H9 (cell line): ENCODE measurements around the gene NPAS3. TPM values are rescaled to one million over a fixed set of nuclear protein-coding genes. Genes with fewer than 3 reads are reported as not detected.

Experiments used
- DNase-seq: peaks from one replicate; pipeline ENCODE4 v3.0.0-alpha.2; 2017
- H2AFZ ChIP-seq: one replicate; pipeline ENCODE4 v1.6.1; 2013; ENCODE audit warnings: mild to moderate bottlenecking, low read length, control low read depth, moderate library complexity
- H2AK5ac ChIP-seq: 2 replicates; pipeline ENCODE4 v1.6.1; 2013; ENCODE audit warnings: low read length, control low read depth, mixed read lengths; ENCODE audit not compliant: insufficient read length
- H2BK120ac ChIP-seq: one replicate; pipeline ENCODE4 v1.6.1; 2013; ENCODE audit warnings: low read depth, mild to moderate bottlenecking, low read length, control low read depth, inconsistent platforms; ENCODE audit not compliant: poor library complexity, severe bottlenecking
- H2BK12ac ChIP-seq: 2 replicates; pipeline ENCODE4 v1.6.1; 2013; ENCODE audit warnings: low read length, control low read depth, mixed read lengths, low read depth; ENCODE audit not compliant: insufficient read length
- H2BK15ac ChIP-seq: 2 replicates; pipeline ENCODE4 v1.6.1; 2013; ENCODE audit warnings: low read depth, low read length, control low read depth
- H2BK20ac ChIP-seq: one replicate; pipeline ENCODE4 v1.6.1; 2013; ENCODE audit warnings: low read depth, mild to moderate bottlenecking, low read length, control low read depth, inconsistent platforms; ENCODE audit not compliant: poor library complexity, severe bottlenecking
- H2BK5ac ChIP-seq: 2 replicates; pipeline ENCODE4 v1.6.1; 2013; ENCODE audit warnings: low read length, control low read depth, mixed read lengths; ENCODE audit not compliant: insufficient read length
- H3K14ac ChIP-seq: 2 replicates; pipeline ENCODE4 v1.6.1; 2013; ENCODE audit warnings: low read length, control low read depth; ENCODE audit not compliant: insufficient read depth
- H3K18ac ChIP-seq: 2 replicates; pipeline ENCODE4 v1.6.1; 2013; ENCODE audit warnings: low read depth, mild to moderate bottlenecking, mixed read lengths, low read length, control low read depth; ENCODE audit not compliant: insufficient read length
- H3K23ac ChIP-seq: 2 replicates; pipeline ENCODE4 v1.6.1; 2013; ENCODE audit warnings: low read length, control low read depth, mixed read lengths, low read depth; ENCODE audit not compliant: insufficient read length
- H3K23me2 ChIP-seq: 2 replicates; pipeline ENCODE4 v1.6.1; 2013; ENCODE audit warnings: low read depth, mild to moderate bottlenecking, mixed read lengths, low read length, control low read depth; ENCODE audit not compliant: insufficient read length, poor library complexity, severe bottlenecking
- H3K27ac ChIP-seq: 2 replicates; pipeline ENCODE4 v1.5.1; 2013; ENCODE audit warnings: low read length, control low read depth, mixed read lengths, low read depth; ENCODE audit not compliant: insufficient read length
- H3K27me3 ChIP-seq: 2 replicates; pipeline ENCODE4 v1.6.1; 2013; ENCODE audit warnings: low read length, control low read depth, inconsistent platforms; ENCODE audit not compliant: insufficient read depth
- H3K4ac ChIP-seq: 2 replicates; pipeline ENCODE4 v1.6.1; 2013; ENCODE audit warnings: low read depth, mild to moderate bottlenecking, control low read depth, inconsistent platforms, low read length, moderate library complexity
- H3K4me1 ChIP-seq: 2 replicates; pipeline ENCODE4 v1.6.1; 2013; ENCODE audit warnings: low read length, control low read depth, inconsistent platforms; ENCODE audit not compliant: insufficient read depth
- H3K4me2 ChIP-seq: 2 replicates; pipeline ENCODE4 v1.6.1; 2013; ENCODE audit warnings: low read length, control low read depth, mixed read lengths; ENCODE audit not compliant: insufficient read length, insufficient read depth
- H3K56ac ChIP-seq: 2 replicates; pipeline ENCODE4 v1.6.1; 2013; ENCODE audit warnings: low read depth, mild to moderate bottlenecking, mixed read lengths, low read length, control low read depth; ENCODE audit not compliant: insufficient read length
- H3K79me1 ChIP-seq: 2 replicates; pipeline ENCODE4 v1.6.1; 2013; ENCODE audit warnings: low read depth, mild to moderate bottlenecking, moderate library complexity, low read length, control low read depth, inconsistent platforms; ENCODE audit not compliant: insufficient read depth, poor library complexity, severe bottlenecking
- H3K79me2 ChIP-seq: 2 replicates; pipeline ENCODE4 v1.6.1; 2013; ENCODE audit warnings: low read length, control low read depth, inconsistent platforms; ENCODE audit not compliant: insufficient read depth
- H3K9ac ChIP-seq: 2 replicates; pipeline ENCODE4 v1.6.1; 2013; ENCODE audit warnings: low read length, control low read depth, mixed read lengths; ENCODE audit not compliant: insufficient read length; ENCODE audit errors: extremely low read depth
- H3K9me3 ChIP-seq: one replicate; pipeline ENCODE4 v1.6.1; 2013; ENCODE audit warnings: low read depth, low read length, inconsistent platforms; ENCODE audit not compliant: control insufficient read depth
- H3T11ph ChIP-seq: one replicate; pipeline ENCODE4 v1.6.1; 2013; ENCODE audit warnings: mild to moderate bottlenecking, low read length, control low read depth, inconsistent platforms
- H4K20me1 ChIP-seq: one replicate; pipeline ENCODE4 v1.6.1; 2013; ENCODE audit not compliant: control insufficient read depth, insufficient read length, insufficient read depth
- H4K5ac ChIP-seq: 2 replicates; pipeline ENCODE4 v1.6.1; 2013; ENCODE audit warnings: low read depth, mild to moderate bottlenecking, mixed read lengths, low read length, control low read depth; ENCODE audit not compliant: insufficient read length
- H4K8ac ChIP-seq: replicated peaks from 2 replicates; pipeline ENCODE4 v1.6.1; 2013; ENCODE audit warnings: low read length, control low read depth, mixed read lengths, low read depth; ENCODE audit not compliant: insufficient read length
- H4K91ac ChIP-seq: 2 replicates; pipeline ENCODE4 v1.6.1; 2013; ENCODE audit warnings: low read depth, mild to moderate bottlenecking, moderate library complexity, mixed read lengths, low read length, control low read depth; ENCODE audit not compliant: insufficient read length
- H3K27ac Mint-ChIP-seq, 3 experiments: 2 replicates in 2 of 3; 3 replicates in 1 of 3; pipeline ENCODE4 v1.8.0; 2020 to 2021; ENCODE audit warnings: mixed read lengths in 3 of 3, mild to moderate bottlenecking in 1 of 3, moderate library complexity in 1 of 3
- H3K27me3 Mint-ChIP-seq: 2 replicates; pipeline ENCODE4 v1.8.0; 2021; ENCODE audit warnings: low read depth, mild to moderate bottlenecking, moderate library complexity, mixed read lengths
- H3K36me3 Mint-ChIP-seq, 3 experiments: 2 replicates in 2 of 3; 3 replicates in 1 of 3; pipeline ENCODE4 v1.8.0; 2020 to 2021; ENCODE audit warnings: low read depth in 3 of 3, mixed read lengths in 3 of 3; ENCODE audit not compliant: insufficient read depth in 1 of 3
- H3K4me1 Mint-ChIP-seq, 2 experiments: 2 replicates each; pipeline ENCODE4 v1.8.0; 2020; ENCODE audit warnings: mixed read lengths in 2 of 2
- H3K4me3 Mint-ChIP-seq, 2 experiments: 2 replicates in 1 of 2; 3 replicates in 1 of 2; pipeline ENCODE4 v1.8.0; 2020 to 2021; ENCODE audit warnings: mild to moderate bottlenecking in 2 of 2, mixed read lengths in 2 of 2, moderate library complexity in 1 of 2
- H3K9me3 Mint-ChIP-seq, 2 experiments: 2 replicates in 1 of 2; 3 replicates in 1 of 2; pipeline ENCODE4 v1.8.0; 2020; ENCODE audit warnings: mild to moderate bottlenecking in 2 of 2, mixed read lengths in 2 of 2, moderate library complexity in 1 of 2
- total RNA-seq: library from RNA; stranded (reverse); gene quantifications from 2 replicates; pipeline ENCODE4 v1.2.1, GENCODE V29; 2021
- TF ChIP-seq, protein P1 (sequence below): fragments of 200-600 bp; sonication (generic); conservative IDR thresholded peaks from 3 replicates; pipeline ENCODE4 v1.8.0; 2021; ENCODE audit warnings: antibody characterized with exemption, mild to moderate bottlenecking

NPAS3 gene
- total RNA-seq, 1 experiment from 2014 or later: 0.17 TPM

DNA sequence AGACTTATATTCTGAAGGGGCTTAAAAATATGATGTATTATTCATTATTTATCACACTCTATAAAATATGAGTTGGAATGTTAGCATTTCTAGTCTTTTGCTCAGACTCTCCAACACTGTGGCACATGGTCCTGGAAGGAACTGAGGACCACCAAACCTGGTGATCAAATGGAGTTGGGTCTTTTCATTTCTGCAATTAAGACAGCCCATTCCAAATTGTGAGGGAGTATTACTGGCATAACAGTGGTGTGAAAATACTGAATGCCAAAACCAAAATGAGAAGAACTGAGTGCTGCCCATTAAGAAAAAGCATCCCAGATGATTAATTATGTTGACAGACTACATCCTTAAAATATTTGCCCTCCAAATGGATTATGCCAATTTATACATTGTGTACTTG is 90.8 kb downstream of the NPAS3 start:
- H3K4me1 ChIP-seq: no peaks in the 10 kb centered on the region
- H3K27me3 Mint-ChIP-seq: no peaks in the 10 kb centered on the region
- no peak overlapping the region for H2BK15ac ChIP-seq
- H3K27ac Mint-ChIP-seq: no peak overlapping the region
- no peaks in the 10 kb centered on the region; the same call in 1 of the 2 replicates for H3K79me2 ChIP-seq
- no peak overlapping the region for H2BK120ac ChIP-seq
- H3K23me2 ChIP-seq: no peaks in the 10 kb centered on the region
- H3T11ph ChIP-seq: no peak overlapping the region
- H2AFZ ChIP-seq: no peak overlapping the region
- H3K14ac ChIP-seq: no peak overlapping the region
- H3K18ac ChIP-seq: no peak overlapping the region
- no peaks in the 10 kb centered on the region for H3K79me1 ChIP-seq
- H4K5ac ChIP-seq: no peak overlapping the region
- H3K36me3 Mint-ChIP-seq: no peaks in the 10 kb centered on the region
- DNase-seq: no peak
- H3K9me3 Mint-ChIP-seq: no peaks in the 10 kb centered on the region; a peak in 2 of 5 replicates
- H3K4me1 Mint-ChIP-seq: peaks cover 4 to 9% of the 10 kb centered on the region in 2 experiments
- no peak overlapping the region for H3K23ac ChIP-seq
- no peak overlapping the region for H2AK5ac ChIP-seq
- no peak overlapping the region for H4K8ac ChIP-seq
- no peak overlapping the region for H3K27ac ChIP-seq
- no peak overlapping the region for H3K4me2 ChIP-seq
- H2BK5ac ChIP-seq: no peak overlapping the region
- no peaks in the 10 kb centered on the region for H3K27me3 ChIP-seq
- H3K4me3 Mint-ChIP-seq: no peak overlapping the region
- TF ChIP-seq, protein P1, sequence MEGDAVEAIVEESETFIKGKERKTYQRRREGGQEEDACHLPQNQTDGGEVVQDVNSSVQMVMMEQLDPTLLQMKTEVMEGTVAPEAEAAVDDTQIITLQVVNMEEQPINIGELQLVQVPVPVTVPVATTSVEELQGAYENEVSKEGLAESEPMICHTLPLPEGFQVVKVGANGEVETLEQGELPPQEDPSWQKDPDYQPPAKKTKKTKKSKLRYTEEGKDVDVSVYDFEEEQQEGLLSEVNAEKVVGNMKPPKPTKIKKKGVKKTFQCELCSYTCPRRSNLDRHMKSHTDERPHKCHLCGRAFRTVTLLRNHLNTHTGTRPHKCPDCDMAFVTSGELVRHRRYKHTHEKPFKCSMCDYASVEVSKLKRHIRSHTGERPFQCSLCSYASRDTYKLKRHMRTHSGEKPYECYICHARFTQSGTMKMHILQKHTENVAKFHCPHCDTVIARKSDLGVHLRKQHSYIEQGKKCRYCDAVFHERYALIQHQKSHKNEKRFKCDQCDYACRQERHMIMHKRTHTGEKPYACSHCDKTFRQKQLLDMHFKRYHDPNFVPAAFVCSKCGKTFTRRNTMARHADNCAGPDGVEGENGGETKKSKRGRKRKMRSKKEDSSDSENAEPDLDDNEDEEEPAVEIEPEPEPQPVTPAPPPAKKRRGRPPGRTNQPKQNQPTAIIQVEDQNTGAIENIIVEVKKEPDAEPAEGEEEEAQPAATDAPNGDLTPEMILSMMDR: no peak
- H2BK20ac ChIP-seq: no peak overlapping the region
- no peak overlapping the region for H3K56ac ChIP-seq
- no peaks in the 10 kb centered on the region for H4K20me1 ChIP-seq
- no peak overlapping the region for H4K91ac ChIP-seq
- no peaks in the 10 kb centered on the region for H3K9me3 ChIP-seq
- no peak overlapping the region for H3K9ac ChIP-seq
- H2BK12ac ChIP-seq: no peak overlapping the region
- no peak overlapping the region for H3K4ac ChIP-seq
